ENCODE measurements around the gene NTRK1.

NTRK1 gene

GRCh38 chr1:156898161-156898566, 37.5 kb downstream of the NTRK1 start:
- Histone ChIP-seq H3K9me3 (ENCODE audit: control insufficient read depth, insufficient read depth, low read length) (no peaks in the 10 kb centered on the region), H3K9ac (ENCODE audit: low read depth, low read length) (no peak overlapping the region), H3K36me3 (ENCODE audit: insufficient read depth, low read length) (no peaks in the 10 kb centered on the region), H3K4me1 (ENCODE audit: insufficient read depth, low read length) (peaks cover 36% of the 10 kb centered on the region)

GRCh38 chr1:156898971-156899664, 38.5 kb downstream of the NTRK1 start:
- Histone ChIP-seq H3K9me3 (ENCODE audit: control insufficient read depth, insufficient read depth, low read length) (no peaks in the 10 kb centered on the region), H3K36me3 (ENCODE audit: insufficient read depth, low read length) (no peaks in the 10 kb centered on the region), H3K4me1 (ENCODE audit: insufficient read depth, low read length) (peaks cover 36% of the 10 kb centered on the region), H3K9ac (ENCODE audit: low read depth, low read length) (no peak overlapping the region)

- no peaks in the 10 kb centered on the region for H3K9me3 ChIP-seq (ENCODE audit: control insufficient read depth, insufficient read depth, low read length)
- no peak overlapping the region for H3K9ac ChIP-seq (ENCODE audit: low read depth, low read length)
- H3K4me1 ChIP-seq (ENCODE audit: insufficient read depth, low read length), result peaks cover 36% of the 10 kb centered on the region
- H3K36me3 ChIP-seq (ENCODE audit: insufficient read depth, low read length), result no peaks in the 10 kb centered on the region
Observed at GRCh38 chr1:156899956-156900718, 39.5 kb downstream of the NTRK1 start.

GRCh38 chr1:156900896-156901589, 40.4 kb downstream of the NTRK1 start:
- peaks cover 36% of the 10 kb centered on the region for H3K4me1 ChIP-seq (ENCODE audit: insufficient read depth, low read length)
- H3K36me3 ChIP-seq (ENCODE audit: insufficient read depth, low read length), result no peaks in the 10 kb centered on the region
- H3K9me3 ChIP-seq (ENCODE audit: control insufficient read depth, insufficient read depth, low read length), result no peaks in the 10 kb centered on the region
- H3K9ac ChIP-seq (ENCODE audit: low read depth, low read length), result no peak overlapping the region

- Histone ChIP-seq H3K36me3 (ENCODE audit: insufficient read depth, low read length) (no peaks in the 10 kb centered on the region), H3K9me3 (ENCODE audit: control insufficient read depth, insufficient read depth, low read length) (no peaks in the 10 kb centered on the region), H3K9ac (ENCODE audit: low read depth, low read length) (no peak overlapping the region), H3K4me1 (ENCODE audit: insufficient read depth, low read length) (peaks cover 31% of the 10 kb centered on the region)
Observed at GRCh38 chr1:156901590-156901900, 40.9 kb downstream of the NTRK1 start.

- H3K4me1 ChIP-seq (ENCODE audit: insufficient read depth, low read length), result peaks cover 26% of the 10 kb centered on the region
- no peak overlapping the region for H3K9ac ChIP-seq (ENCODE audit: low read depth, low read length)
- H3K9me3 ChIP-seq (ENCODE audit: control insufficient read depth, insufficient read depth, low read length), result no peaks in the 10 kb centered on the region
- no peaks in the 10 kb centered on the region for H3K36me3 ChIP-seq (ENCODE audit: insufficient read depth, low read length)
Observed at GRCh38 chr1:156901966-156902915, 41.6 kb downstream of the NTRK1 start.

- Histone ChIP-seq H3K9me3 (ENCODE audit: control insufficient read depth, insufficient read depth, low read length) (no peaks in the 10 kb centered on the region), H3K36me3 (ENCODE audit: insufficient read depth, low read length) (no peaks in the 10 kb centered on the region), H3K4me1 (ENCODE audit: insufficient read depth, low read length) (peaks cover 14% of the 10 kb centered on the region), H3K9ac (ENCODE audit: low read depth, low read length) (no peak overlapping the region)
Observed at GRCh38 chr1:156903328-156904091, 42.8 kb downstream of the NTRK1 start.

GRCh38 chr1:156904187-156904959, 43.7 kb downstream of the NTRK1 start:
- Histone ChIP-seq H3K9me3 (ENCODE audit: control insufficient read depth, insufficient read depth, low read length) (no peaks in the 10 kb centered on the region), H3K4me1 (ENCODE audit: insufficient read depth, low read length) (peaks cover 7% of the 10 kb centered on the region; the same call in 1 of the 2 replicates), H3K36me3 (ENCODE audit: insufficient read depth, low read length) (no peaks in the 10 kb centered on the region), H3K9ac (ENCODE audit: low read depth, low read length) (no peak overlapping the region)

- H3K9me3 ChIP-seq (ENCODE audit: control insufficient read depth, insufficient read depth, low read length), result no peaks in the 10 kb centered on the region
- H3K36me3 ChIP-seq (ENCODE audit: insufficient read depth, low read length), result no peaks in the 10 kb centered on the region
- peaks cover 7% of the 10 kb centered on the region; the same call in 1 of the 2 replicates for H3K4me1 ChIP-seq (ENCODE audit: insufficient read depth, low read length)
- H3K9ac ChIP-seq (ENCODE audit: low read depth, low read length), result no peak overlapping the region
Observed at GRCh38 chr1:156905176-156905575, 44.5 kb downstream of the NTRK1 start.

- Histone ChIP-seq H3K9me3 (ENCODE audit: control insufficient read depth, insufficient read depth, low read length) (no peaks in the 10 kb centered on the region), H3K4me1 (ENCODE audit: insufficient read depth, low read length) (peaks cover 11% of the 10 kb centered on the region; the same call in 1 of the 2 replicates), H3K36me3 (ENCODE audit: insufficient read depth, low read length) (no peaks in the 10 kb centered on the region), H3K9ac (ENCODE audit: low read depth, low read length) (no peak overlapping the region)
Observed at GRCh38 chr1:156905651-156906050, 45.0 kb downstream of the NTRK1 start.

- Histone ChIP-seq H3K4me1 (ENCODE audit: insufficient read depth, low read length) (peaks cover 12% of the 10 kb centered on the region; the same call in 1 of the 2 replicates), H3K36me3 (ENCODE audit: insufficient read depth, low read length) (no peaks in the 10 kb centered on the region), H3K9ac (ENCODE audit: low read depth, low read length) (no peak overlapping the region), H3K9me3 (ENCODE audit: control insufficient read depth, insufficient read depth, low read length) (no peaks in the 10 kb centered on the region)
Observed at GRCh38 chr1:156906206-156906906, 45.7 kb downstream of the NTRK1 start.

GRCh38 chr1:156908541-156908940, 47.9 kb downstream of the NTRK1 start:
- Histone ChIP-seq H3K9ac (ENCODE audit: low read depth, low read length) (no peak overlapping the region), H3K4me1 (ENCODE audit: insufficient read depth, low read length) (peaks cover 13% of the 10 kb centered on the region; the same call in 1 of the 2 replicates), H3K9me3 (ENCODE audit: control insufficient read depth, insufficient read depth, low read length) (no peaks in the 10 kb centered on the region), H3K36me3 (ENCODE audit: insufficient read depth, low read length) (no peaks in the 10 kb centered on the region)
